ENCODE results near the gene SMIM13.

SMIM13 gene

GRCh38 chr6:11093626-11094410 is at the start of gene SMIM13:
Gene SMIM13 (plus strand): TSS chr6:11093834. CDS start chr6:11094314, 480 bp downstream.
- peak; percentile 52 to 98 (median 95) for DNase-seq

DNA sequence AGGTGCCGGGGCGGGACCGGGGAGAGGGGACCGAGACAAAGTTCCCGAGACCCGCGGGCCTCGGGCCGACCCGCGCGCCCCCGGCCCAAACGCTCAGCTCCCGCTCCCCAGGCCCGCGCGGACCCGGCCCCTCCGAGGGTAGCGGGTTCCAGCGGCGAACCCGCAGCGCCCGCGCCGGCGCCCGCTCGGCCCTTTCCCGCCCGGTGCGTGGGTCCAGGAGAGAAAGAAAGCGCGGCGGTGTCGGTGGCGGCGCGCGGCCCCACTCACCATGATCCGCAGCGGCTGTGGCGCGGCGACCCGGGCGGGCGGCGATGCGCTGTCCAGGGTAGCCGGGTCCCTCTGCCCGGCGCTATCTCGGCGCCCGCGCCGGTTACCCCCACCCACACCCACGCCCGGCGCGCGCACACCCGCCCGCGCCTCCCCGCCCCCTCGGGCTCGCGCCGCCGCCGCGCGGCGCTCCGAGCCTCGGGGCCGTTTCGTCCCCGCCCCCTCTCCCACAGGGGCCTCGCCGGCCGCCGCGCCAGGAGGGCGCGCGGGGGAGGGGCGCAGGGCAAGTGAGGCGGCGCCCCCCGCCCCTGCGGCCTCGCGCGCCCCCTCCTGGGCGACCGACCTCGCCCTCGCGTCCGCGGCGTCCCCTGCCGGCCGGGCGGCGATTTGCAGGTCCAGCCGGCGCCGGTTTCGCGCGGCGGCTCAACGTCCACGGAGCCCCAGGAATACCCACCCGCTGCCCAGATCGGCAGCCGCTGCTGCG is 49.5 kb upstream of the SMIM13 start, which contains the start of gene ELOVL2:
Gene ELOVL2 (minus strand): TSS at position 345 of the 751 bp plus-strand sequence. CDS start 75 bp downstream, at position 270.
- DNase-seq, result peak in 4 of 56 donors; percentile 6 to 32 (median 28)

DNA sequence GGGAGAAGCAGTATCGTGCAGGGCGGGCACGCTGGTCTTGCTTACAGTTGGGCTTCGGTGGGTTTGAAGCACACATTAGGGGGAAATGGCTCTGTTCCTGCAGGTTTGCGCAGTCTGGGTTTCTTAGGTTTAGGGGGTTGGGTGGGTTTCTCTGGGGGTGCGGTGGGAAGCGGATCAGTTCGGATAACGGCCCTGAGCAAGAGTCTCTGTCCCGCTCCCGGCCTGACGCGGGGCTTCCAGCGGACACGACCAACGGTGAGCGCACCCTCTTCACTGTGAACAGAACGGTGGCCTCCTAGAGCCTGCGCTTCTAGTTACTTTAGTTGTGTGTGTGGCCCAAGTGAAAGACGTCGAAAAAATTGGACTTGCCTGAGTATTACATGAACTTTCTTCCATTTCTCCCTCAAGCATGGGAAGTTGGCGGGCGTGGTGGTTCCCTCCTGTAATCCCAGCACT is 48.9 kb upstream of the SMIM13 start:
- DNase-seq, result no peak

- DNase-seq, result no peak
These were observed 42.9 kb upstream of the SMIM13 start for GRCh38 chr6:11050731-11051130.

DNA sequence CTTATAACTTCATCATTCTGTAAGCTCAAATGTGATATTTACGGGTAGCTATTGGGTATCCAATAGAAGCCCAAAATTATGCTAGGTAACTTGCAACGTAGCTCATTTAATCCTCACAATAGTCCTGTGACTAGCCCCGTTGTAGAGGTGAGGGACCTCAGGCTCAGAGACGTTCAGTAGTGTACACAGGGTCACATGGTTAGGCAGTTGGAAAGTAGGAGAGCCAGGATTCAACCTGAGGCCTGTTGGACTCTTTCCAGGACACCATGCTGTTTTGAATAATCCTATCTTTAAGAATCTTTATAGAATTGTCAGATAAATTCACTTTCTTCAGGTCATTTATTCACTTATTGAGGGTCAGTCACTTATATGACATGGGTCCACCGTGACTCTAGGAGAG is 40.3 kb upstream of the SMIM13 start:
- no peak for DNase-seq

DNA sequence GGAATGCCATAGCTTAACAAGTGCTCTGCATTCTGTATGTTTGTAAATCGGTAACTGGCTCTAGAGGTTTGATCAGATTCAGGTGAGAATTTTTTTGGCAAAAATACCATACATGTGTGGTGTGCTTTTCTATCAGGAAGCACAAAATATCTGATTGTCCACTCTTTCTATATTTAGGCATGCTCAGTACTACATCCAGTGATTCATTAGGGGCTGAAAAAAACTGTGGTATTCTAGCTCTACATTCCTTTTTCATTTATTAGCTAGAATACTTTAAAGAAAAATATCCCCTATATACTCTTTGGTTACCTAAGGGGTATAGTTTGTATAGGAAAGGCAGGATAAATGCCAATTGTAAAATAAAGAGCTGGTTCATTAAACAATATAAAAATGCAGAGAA is 38.9 kb upstream of the SMIM13 start:
- no peak for DNase-seq

GRCh38 chr6:11055127-11055627 is 38.5 kb upstream of the SMIM13 start:
- no peak for DNase-seq

- DNase-seq, result no peak
These were observed 36.8 kb upstream of the SMIM13 start for GRCh38 chr6:11056871-11057270.

GRCh38 chr6:11058406-11058805 is 35.2 kb upstream of the SMIM13 start:
- no peak for DNase-seq

- DNase-seq, result no peak
These were observed 31.6 kb upstream of the SMIM13 start for GRCh38 chr6:11062083-11062482.

- no peak for DNase-seq
These were observed 30.9 kb upstream of the SMIM13 start for GRCh38 chr6:11062715-11063114.

GRCh38 chr6:11064836-11065235 is 28.8 kb upstream of the SMIM13 start:
- peak in 20 of 56 donors; percentile 0 to 59 (median 14) for DNase-seq

DNA sequence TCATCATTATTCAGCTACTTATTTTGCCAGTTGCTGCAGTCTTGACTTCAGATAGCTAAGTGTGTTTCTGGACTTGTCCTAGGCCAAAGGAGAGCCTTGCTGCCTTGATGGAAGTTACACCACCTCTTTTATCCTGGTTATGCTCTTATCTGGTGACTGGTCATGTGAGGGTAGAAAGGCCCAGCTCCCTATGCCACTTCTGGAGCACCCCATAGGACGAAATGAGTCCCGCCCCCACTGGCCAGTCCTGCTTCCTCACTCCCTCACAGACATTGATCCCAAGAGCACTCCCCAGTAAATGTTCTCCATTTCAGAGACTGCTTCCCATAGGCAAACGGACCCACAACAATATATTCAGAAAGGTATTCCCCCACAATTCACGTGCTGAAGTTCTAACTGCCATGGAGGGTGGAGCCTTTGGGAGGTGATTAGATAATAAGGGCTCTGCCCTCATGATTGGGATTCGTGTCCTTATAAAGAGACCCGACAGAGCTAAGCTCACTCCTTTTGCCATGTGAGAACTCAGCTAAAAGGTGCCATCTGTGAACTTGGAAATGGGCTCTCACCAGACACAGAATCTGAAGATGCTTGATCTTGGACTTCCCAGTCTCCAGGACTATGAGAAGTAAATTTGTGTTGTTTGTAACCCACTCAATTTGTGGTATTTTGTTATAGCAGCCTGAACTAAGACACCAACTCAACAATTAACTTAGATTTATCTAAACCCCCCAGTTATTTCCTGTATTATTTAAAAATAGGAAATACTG is 28.0 kb upstream of the SMIM13 start:
- DNase-seq, result no peak

- no peak for DNase-seq
These were observed 26.9 kb upstream of the SMIM13 start for GRCh38 chr6:11066505-11067347.

GRCh38 chr6:11067348-11067747 is 26.3 kb upstream of the SMIM13 start:
- DNase-seq, result no peak

DNA sequence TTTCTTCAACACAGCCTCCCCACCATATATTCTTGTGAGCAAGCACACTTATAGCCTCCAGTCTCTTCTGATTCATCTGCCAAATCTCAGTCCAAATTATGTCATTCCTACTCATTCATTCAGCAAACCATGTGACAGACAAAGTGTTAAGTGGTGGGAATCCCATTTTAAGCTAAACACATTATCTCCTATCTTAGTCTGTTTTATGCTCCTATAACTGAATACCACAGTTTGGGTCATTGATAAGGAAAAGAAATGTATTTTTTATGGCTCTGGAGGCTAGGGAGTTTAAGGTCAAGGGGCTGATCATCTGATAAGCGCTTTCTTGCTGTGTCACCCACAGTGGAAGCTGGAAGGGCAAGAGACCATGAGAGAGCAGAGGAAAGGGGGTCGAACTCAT is 23.9 kb upstream of the SMIM13 start:
- no peak for DNase-seq

GRCh38 chr6:11072101-11072500 is 21.5 kb upstream of the SMIM13 start:
- no peak for DNase-seq

- DNase-seq, result no peak
These were observed 17.1 kb upstream of the SMIM13 start for GRCh38 chr6:11076540-11076939.

GRCh38 chr6:11078266-11078665 is 15.4 kb upstream of the SMIM13 start:
- no peak for DNase-seq

- DNase-seq, result no peak
These were observed 13.3 kb upstream of the SMIM13 start for GRCh38 chr6:11080296-11080695.

GRCh38 chr6:11083491-11083890 is 10.1 kb upstream of the SMIM13 start:
- DNase-seq, result no peak
